NCI-H460 (cell line): Measurements from ENCODE around the gene USP54. TPM values are rescaled to one million over a fixed set of nuclear protein-coding genes. Genes with fewer than 3 reads are reported as not detected.
"Not testable (repeated sequence)": the region's sequence is repeated elsewhere in the genome, so short reads cannot be mapped to it uniquely, and the experiment has no call there.

Experiments
- DNase-seq: peaks from one replicate; pipeline ENCODE4 v3.0.0-alpha.2; 2016; ENCODE audit warnings: low read depth; ENCODE audit errors: extremely low read depth
- total RNA-seq: library from RNA; depleted of rRNA; stranded (reverse); fragments of >200 nt; shearing (Covaris generic); gene quantifications from 2 replicates; pipeline ENCODE4 v1.2.3, GENCODE V29; 2014

Gene USP54
- total RNA-seq, 1 experiment from 2014 or later = 15.3 TPM

- no peak for DNase-seq
These were observed 1.5 kb downstream of the USP54 start for GRCh38 chr10:73589563-73590126.

GRCh38 chr10:73588656-73589055 lies 2.5 kb downstream of the USP54 start:
- no peak for DNase-seq

- no peak for DNase-seq
These were observed 4.6 kb downstream of the USP54 start for GRCh38 chr10:73586583-73586984.

- no peak for DNase-seq
These were observed 5.8 kb downstream of the USP54 start for GRCh38 chr10:73585327-73585726.

- no peak for DNase-seq
These were observed 6.4 kb downstream of the USP54 start for GRCh38 chr10:73584737-73585136.

GRCh38 chr10:73581918-73582317 lies 9.2 kb downstream of the USP54 start:
- DNase-seq = no peak

GRCh38 chr10:73578927-73579326 lies 12.2 kb downstream of the USP54 start:
- not testable (repeated sequence) for DNase-seq

GRCh38 chr10:73577788-73578187 lies 13.4 kb downstream of the USP54 start:
- no peak for DNase-seq

- no peak for DNase-seq
These were observed 14.1 kb downstream of the USP54 start for GRCh38 chr10:73576890-73577591.

GRCh38 chr10:73576178-73576889 lies 14.8 kb downstream of the USP54 start:
- peak; percentile 13 for DNase-seq

GRCh38 chr10:73567025-73567424 lies 24.1 kb downstream of the USP54 start:
- not testable (repeated sequence) for DNase-seq

GRCh38 chr10:73561192-73561591 lies 29.9 kb downstream of the USP54 start:
- no peak for DNase-seq

GRCh38 chr10:73559590-73559989 lies 31.6 kb downstream of the USP54 start:
- DNase-seq = no peak

GRCh38 chr10:73556855-73557254 lies 34.3 kb downstream of the USP54 start:
- DNase-seq = no peak

GRCh38 chr10:73554721-73555120 lies 36.4 kb downstream of the USP54 start:
- DNase-seq = no peak

- no peak for DNase-seq
These were observed 37.4 kb downstream of the USP54 start for GRCh38 chr10:73553761-73554160.

- DNase-seq = no peak
These were observed 38.1 kb downstream of the USP54 start for GRCh38 chr10:73552819-73553715.

GRCh38 chr10:73551515-73551914 lies 39.6 kb downstream of the USP54 start:
- DNase-seq = no peak

- no peak for DNase-seq
These were observed 45.8 kb downstream of the USP54 start for GRCh38 chr10:73545357-73545756.

GRCh38 chr10:73537709-73538108 lies 53.4 kb downstream of the USP54 start:
- DNase-seq = no peak

- no peak for DNase-seq
These were observed 53.9 kb downstream of the USP54 start for GRCh38 chr10:73537288-73537687.
